Astrocyte (in vitro differentiated cells and primary cell): Measurements from ENCODE around the gene NFATC4. TPM values are rescaled to one million over a fixed set of nuclear protein-coding genes. Genes with fewer than 3 reads are reported as not detected.

Experiments used
- DNase-seq: peaks from one replicate; pipeline ENCODE4 v3.0.0-alpha.2; 2010; ENCODE audit warnings: low read depth
- FAIRE-seq: peaks from 2 replicates; lab custom pipeline; 2011; peaks lifted over from hg19 to GRCh38; lab: Jason Lieb, UNC
- H2AFZ ChIP-seq: 2 replicates; pipeline ENCODE4 v1.6.0; 2012; ENCODE audit warnings: low read depth, low read length, inconsistent platforms
- H3K27ac ChIP-seq: 2 replicates; pipeline ENCODE4 v1.5.1; 2011; ENCODE audit warnings: low read depth, low read length, inconsistent platforms
- H3K27me3 ChIP-seq: 2 replicates; pipeline ENCODE4 v1.6.0; 2011; ENCODE audit warnings: low read length, inconsistent platforms; ENCODE audit not compliant: insufficient read depth
- H3K36me3 ChIP-seq: 2 replicates; pipeline ENCODE4 v1.5.1; 2011; ENCODE audit warnings: low read length, inconsistent platforms; ENCODE audit not compliant: insufficient read depth
- H3K4me1 ChIP-seq: 2 replicates; pipeline ENCODE4 v1.5.1; 2011; ENCODE audit warnings: low read length, inconsistent platforms; ENCODE audit not compliant: insufficient read depth
- H3K4me2 ChIP-seq: 2 replicates; pipeline ENCODE4 v1.6.0; 2012; ENCODE audit warnings: low read length, inconsistent platforms
- H3K4me3 ChIP-seq: 2 replicates; pipeline ENCODE4 v1.5.1; 2011; ENCODE audit warnings: low read depth, mild to moderate bottlenecking, low read length, inconsistent platforms; ENCODE audit not compliant: insufficient read depth
- H3K79me2 ChIP-seq: 2 replicates; pipeline ENCODE4 v1.6.0; 2012; ENCODE audit warnings: mild to moderate bottlenecking, low read length, inconsistent platforms; ENCODE audit not compliant: insufficient read depth
- H3K9ac ChIP-seq: 2 replicates; pipeline ENCODE4 v1.6.0; 2012; ENCODE audit warnings: mild to moderate bottlenecking, low read length, inconsistent platforms
- H3K9me3 ChIP-seq: 2 replicates; pipeline ENCODE4 v1.5.1; 2012; ENCODE audit warnings: low read depth, mild to moderate bottlenecking, low read length, inconsistent platforms; ENCODE audit not compliant: insufficient read depth
- H4K20me1 ChIP-seq: 2 replicates; pipeline ENCODE4 v1.6.0; 2012; ENCODE audit warnings: low read length, inconsistent platforms; ENCODE audit not compliant: insufficient read depth
- H3K27ac Mint-ChIP-seq: one replicate; pipeline ENCODE4 v1.8.0; 2021; ENCODE audit warnings: mild to moderate bottlenecking, mixed read lengths; ENCODE audit not compliant: unreplicated experiment
- H3K27me3 Mint-ChIP-seq: one replicate; pipeline ENCODE4 v1.8.0; 2021; ENCODE audit warnings: low read depth, mixed read lengths; ENCODE audit not compliant: unreplicated experiment
- H3K36me3 Mint-ChIP-seq: one replicate; pipeline ENCODE4 v1.8.0; 2021; ENCODE audit warnings: low read depth, mixed read lengths; ENCODE audit not compliant: unreplicated experiment
- H3K4me1 Mint-ChIP-seq: one replicate; pipeline ENCODE4 v1.8.0; 2021; ENCODE audit warnings: low read depth, mixed read lengths; ENCODE audit not compliant: unreplicated experiment
- H3K4me3 Mint-ChIP-seq: one replicate; pipeline ENCODE4 v1.8.0; 2021; ENCODE audit warnings: mild to moderate bottlenecking, moderate library complexity, mixed read lengths; ENCODE audit not compliant: unreplicated experiment
- H3K9me3 Mint-ChIP-seq: one replicate; pipeline ENCODE4 v1.8.0; 2021; ENCODE audit warnings: mild to moderate bottlenecking, mixed read lengths; ENCODE audit not compliant: unreplicated experiment
- CTCF ChIP-seq: IDR thresholded peaks from 2 replicates; pipeline ENCODE4 v1.5.1; 2011; ENCODE audit warnings: low read depth, mild to moderate bottlenecking, inconsistent platforms, low read length, moderate library complexity; ENCODE audit not compliant: insufficient read depth
- EZH2 ChIP-seq: IDR thresholded peaks from 2 replicates; pipeline ENCODE4 v1.6.1; 2012; ENCODE audit warnings: mild to moderate bottlenecking, low read length, inconsistent platforms; ENCODE audit not compliant: insufficient read depth
- total RNA-seq: library from RNA; stranded (reverse); gene quantifications from 2 replicates; pipeline ENCODE4 v1.2.1, GENCODE V29; 2021

NFATC4 gene
- total RNA-seq, 1 donor from 2014 or later = 61.9 TPM

- no peak overlapping the region for H2AFZ ChIP-seq
- H3K4me3 ChIP-seq = no peak overlapping the region
- peaks cover 22% of the 10 kb centered on the region for H4K20me1 ChIP-seq
- H3K4me1 ChIP-seq = no peaks in the 10 kb centered on the region
- H3K27me3 Mint-ChIP-seq = no peaks in the 10 kb centered on the region
- DNase-seq (no peak), FAIRE-seq (no peak)
- H3K9me3 Mint-ChIP-seq = peaks cover 2% of the 10 kb centered on the region
- no peak overlapping the region for H3K27ac ChIP-seq
- no peak overlapping the region for H3K4me3 Mint-ChIP-seq
- no peaks in the 10 kb centered on the region for H3K9me3 ChIP-seq
- no peak overlapping the region for H3K27ac Mint-ChIP-seq
- no peak overlapping the region for H3K9ac ChIP-seq
- H3K36me3 Mint-ChIP-seq = peaks cover 28% of the 10 kb centered on the region
- H3K36me3 ChIP-seq = peaks cover 12% of the 10 kb centered on the region
- no peaks in the 10 kb centered on the region for H3K79me2 ChIP-seq
- no peak overlapping the region for H3K4me2 ChIP-seq
- H3K4me1 Mint-ChIP-seq = peaks cover 5% of the 10 kb centered on the region
- no peaks in the 10 kb centered on the region for H3K27me3 ChIP-seq
- no peak for TF ChIP-seq CTCF
- TF ChIP-seq EZH2 = no peak
These were observed 9.1 kb downstream of the NFATC4 start for GRCh38 chr14:24377126-24377525.

- Histone ChIP-seq H3K36me3 (peaks cover 12% of the 10 kb centered on the region), H3K9me3 (no peaks in the 10 kb centered on the region), H3K27me3 (no peaks in the 10 kb centered on the region), H3K4me2 (no peak overlapping the region), H4K20me1 (peaks cover 22% of the 10 kb centered on the region), H3K9ac (no peak overlapping the region), H3K79me2 (no peaks in the 10 kb centered on the region), H3K4me3 (no peak overlapping the region), H2AFZ (no peak overlapping the region), H3K27ac (no peak overlapping the region), H3K4me1 (no peaks in the 10 kb centered on the region)
- Mint-ChIP-seq H3K27ac (no peak overlapping the region), H3K36me3 (peaks cover 26% of the 10 kb centered on the region), H3K9me3 (peaks cover 2% of the 10 kb centered on the region), H3K4me3 (no peak overlapping the region), H3K27me3 (no peaks in the 10 kb centered on the region), H3K4me1 (peaks cover 5% of the 10 kb centered on the region)
- FAIRE-seq = no peak
- DNase-seq = no peak
- no peak for TF ChIP-seq CTCF
- no peak for TF ChIP-seq EZH2
These were observed 9.7 kb downstream of the NFATC4 start for GRCh38 chr14:24377657-24378056.

- Histone ChIP-seq H3K9ac (no peak overlapping the region), H3K27me3 (no peaks in the 10 kb centered on the region), H3K27ac (no peak overlapping the region), H3K4me3 (no peak overlapping the region), H3K4me2 (no peak overlapping the region), H4K20me1 (peaks cover 16% of the 10 kb centered on the region), H3K9me3 (no peaks in the 10 kb centered on the region), H3K4me1 (no peaks in the 10 kb centered on the region), H3K79me2 (no peaks in the 10 kb centered on the region), H2AFZ (no peak overlapping the region), H3K36me3 (peaks cover 6% of the 10 kb centered on the region)
- H3K9me3 Mint-ChIP-seq = peaks cover 2% of the 10 kb centered on the region
- FAIRE-seq (no peak), DNase-seq (no peak)
- peaks cover 5% of the 10 kb centered on the region for H3K4me1 Mint-ChIP-seq
- no peak overlapping the region for H3K27ac Mint-ChIP-seq
- peaks cover 20% of the 10 kb centered on the region for H3K36me3 Mint-ChIP-seq
- no peak overlapping the region for H3K4me3 Mint-ChIP-seq
- H3K27me3 Mint-ChIP-seq = no peaks in the 10 kb centered on the region
- TF ChIP-seq EZH2 (no peak), CTCF (no peak)
These were observed 10.3 kb downstream of the NFATC4 start for GRCh38 chr14:24378327-24378726.
